HEK293 (cell line): ENCODE measurements around the gene ABHD17A.

Experiments used
- CTCF ChIA-PET: fragments of 350-600 bp; formaldehyde crosslinking; extraction: SDS; loops from one replicate; lab custom pipeline; 2021; ENCODE audit warnings: antibody characterized with exemption; lab: Yijun Ruan, JAX
- POLR2A ChIA-PET: fragments of 300-600 bp; formaldehyde crosslinking; extraction: SDS; loops from one replicate; lab custom pipeline; 2020; ENCODE audit warnings: antibody characterized with exemption, inconsistent platforms; lab: Yijun Ruan, JAX
- H3K27ac ChIP-seq: fragments of 200-500 bp; sonication (Bioruptor generic); 2 replicates; pipeline ENCODE4 v1.5.1; 2014; ENCODE audit warnings: low read depth, low read length, control low read depth, inconsistent platforms; ENCODE audit errors: extremely low read depth
- H3K36me3 ChIP-seq, 2 experiments: fragments of 200-500 bp in 1 of 2; sonication (Bioruptor generic) in 1 of 2; 1 replicate in 1 of 2; 2 replicates in 1 of 2; pipeline ENCODE4 v1.5.1; 2014 to 2017; ENCODE audit warnings: inconsistent platforms in 2 of 2, low read length in 2 of 2; ENCODE audit not compliant: control insufficient read depth in 2 of 2, insufficient read depth in 1 of 2
- H3K4me1 ChIP-seq: fragments of 200-500 bp; sonication (Bioruptor generic); 2 replicates; pipeline ENCODE4 v1.5.1; 2014; ENCODE audit warnings: mild to moderate bottlenecking, low read length, inconsistent platforms; ENCODE audit not compliant: control insufficient read depth, insufficient read depth
- H3K4me3 ChIP-seq: 2 replicates; pipeline ENCODE4 v1.5.1; 2011; ENCODE audit warnings: low read depth, mild to moderate bottlenecking, control low read depth, low read length, moderate library complexity
- H3K9me3 ChIP-seq: fragments of 200-500 bp; sonication (Bioruptor generic); 2 replicates; pipeline ENCODE4 v1.5.1; 2014; ENCODE audit warnings: low read depth, low read length, inconsistent platforms; ENCODE audit not compliant: control insufficient read depth, insufficient read depth
- GLIS1 ChIP-seq: fragments of 450-650 bp; formaldehyde crosslinking; IDR thresholded peaks from 2 replicates; pipeline ENCODE4 v1.5.1; 2016; ENCODE audit warnings: missing biosample characterization, missing genetic modification characterization
- HIC1 ChIP-seq: fragments of 450-650 bp; formaldehyde crosslinking; IDR thresholded peaks from 2 replicates; pipeline ENCODE4 v1.5.1; 2016; ENCODE audit warnings: missing biosample characterization, missing genetic modification characterization
- KLF1 ChIP-seq: fragments of 450-650 bp; formaldehyde crosslinking; IDR thresholded peaks from 2 replicates; pipeline ENCODE4 v1.5.1; 2016; ENCODE audit warnings: missing biosample characterization, missing genetic modification characterization
- KLF8 ChIP-seq: fragments of 450-650 bp; formaldehyde crosslinking; IDR thresholded peaks from 2 replicates; pipeline ENCODE4 v1.5.1; 2016; ENCODE audit warnings: missing biosample characterization, missing genetic modification characterization
- MYNN ChIP-seq: fragments of 450-650 bp; formaldehyde crosslinking; IDR thresholded peaks from 2 replicates; pipeline ENCODE4 v1.5.1; 2016; ENCODE audit warnings: missing biosample characterization, missing genetic modification characterization, borderline replicate concordance
- PRDM1 ChIP-seq: fragments of 450-650 bp; formaldehyde crosslinking; IDR thresholded peaks from 2 replicates; pipeline ENCODE4; 2016; ENCODE audit warnings: missing biosample characterization, missing genetic modification characterization
- YY1 ChIP-seq: fragments of 450-650 bp; formaldehyde crosslinking; IDR thresholded peaks from 2 replicates; pipeline ENCODE4 v1.5.1; 2018; ENCODE audit warnings: missing biosample characterization, missing genetic modification characterization
- ZBTB7A ChIP-seq: fragments of 450-650 bp; formaldehyde crosslinking; IDR thresholded peaks from 2 replicates; pipeline ENCODE4 v1.5.1; 2016; ENCODE audit warnings: low read depth, missing biosample characterization, missing genetic modification characterization
- ZNF335 ChIP-seq: fragments of 450-650 bp; formaldehyde crosslinking; conservative IDR thresholded peaks from 2 replicates; pipeline ENCODE4 v1.5.1; 2016; ENCODE audit warnings: missing biosample characterization, missing genetic modification characterization
- ZNF37A ChIP-seq: fragments of 450-650 bp; IDR thresholded peaks from 2 replicates; pipeline ENCODE4 v1.5.1; 2018; ENCODE audit warnings: missing biosample characterization, missing genetic modification characterization
- ZNF529 ChIP-seq: fragments of 450-650 bp; formaldehyde crosslinking; IDR thresholded peaks from 2 replicates; pipeline ENCODE4 v1.5.1; 2017; ENCODE audit warnings: missing genetic modification characterization, missing biosample characterization; ENCODE audit not compliant: insufficient replicate concordance
- ZNF610 ChIP-seq: fragments of 450-650 bp; formaldehyde crosslinking; IDR thresholded peaks from 2 replicates; pipeline ENCODE4 v1.5.1; 2016; ENCODE audit warnings: missing biosample characterization, missing genetic modification characterization, borderline replicate concordance
- ZNF704 ChIP-seq: fragments of 450-650 bp; formaldehyde crosslinking; IDR thresholded peaks from 2 replicates; pipeline ENCODE4 v1.5.1; 2016; ENCODE audit warnings: missing biosample characterization, missing genetic modification characterization
- TF ChIP-seq, protein P1 (sequence below): fragments of 450-650 bp; formaldehyde crosslinking; IDR thresholded peaks from 2 replicates; pipeline ENCODE4 v1.5.1; 2016; ENCODE audit warnings: missing biosample characterization, missing genetic modification characterization
- TF ChIP-seq, protein P2 (sequence below): fragments of 450-650 bp; formaldehyde crosslinking; IDR thresholded peaks from 2 replicates; pipeline ENCODE4 v1.5.1; 2017; ENCODE audit warnings: missing biosample characterization, missing genetic modification characterization
- TF ChIP-seq, protein P3 (sequence below): fragments of 450-650 bp; formaldehyde crosslinking; IDR thresholded peaks from 2 replicates; pipeline ENCODE4 v1.5.1; 2016; ENCODE audit warnings: missing biosample characterization, missing genetic modification characterization
- TF ChIP-seq, protein P4 (sequence below): fragments of 450-650 bp; formaldehyde crosslinking; IDR thresholded peaks from 2 replicates; pipeline ENCODE4 v1.5.1; 2016; ENCODE audit warnings: missing biosample characterization, missing genetic modification characterization

The ABHD17A gene

DNA sequence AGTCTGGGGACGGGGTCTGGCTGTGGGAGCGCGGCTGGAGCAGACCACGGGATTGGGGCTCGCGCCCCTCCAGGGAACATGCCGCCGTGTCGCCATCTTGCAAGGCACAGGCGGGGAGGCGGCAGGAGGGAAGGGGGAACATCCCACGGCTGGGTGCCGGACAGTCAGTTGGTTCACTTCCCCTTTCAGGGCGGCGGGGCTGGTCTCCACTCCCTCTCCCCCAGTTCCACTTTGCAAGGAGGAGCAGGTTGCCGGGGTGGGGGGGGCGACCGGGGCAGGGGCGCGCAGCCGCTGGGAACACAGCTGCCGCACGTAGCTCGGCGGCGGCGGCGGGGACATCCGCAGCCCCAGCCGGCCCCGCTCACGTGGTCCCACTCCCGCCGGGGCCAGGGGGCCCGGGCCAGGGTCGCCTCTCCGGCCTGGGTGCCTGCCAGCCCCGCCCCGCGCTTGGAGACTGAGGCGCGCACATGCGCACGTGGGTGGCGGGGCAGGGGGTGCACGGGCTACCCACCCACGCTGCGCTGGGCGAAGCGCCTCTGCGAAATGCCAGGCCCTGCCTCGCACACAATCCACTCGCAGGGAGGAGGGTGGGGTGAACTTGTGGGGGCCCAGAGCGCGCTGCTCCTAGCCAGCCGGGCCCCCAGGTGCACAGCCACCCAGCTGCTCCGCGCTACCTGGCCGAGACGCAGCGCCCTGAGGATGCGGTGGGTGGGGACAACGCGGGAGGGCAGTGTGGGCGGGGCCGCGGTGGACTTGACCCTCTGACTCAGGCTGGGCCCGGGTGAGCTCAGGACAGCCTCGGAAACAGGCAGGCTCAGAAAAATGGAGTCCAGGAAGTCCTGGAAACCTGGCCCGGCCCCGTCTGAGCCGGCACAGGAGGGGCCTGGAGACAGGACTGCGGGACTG is 28.3 kb downstream of the ABHD17A start (continued):
- TF ChIP-seq, protein P1, sequence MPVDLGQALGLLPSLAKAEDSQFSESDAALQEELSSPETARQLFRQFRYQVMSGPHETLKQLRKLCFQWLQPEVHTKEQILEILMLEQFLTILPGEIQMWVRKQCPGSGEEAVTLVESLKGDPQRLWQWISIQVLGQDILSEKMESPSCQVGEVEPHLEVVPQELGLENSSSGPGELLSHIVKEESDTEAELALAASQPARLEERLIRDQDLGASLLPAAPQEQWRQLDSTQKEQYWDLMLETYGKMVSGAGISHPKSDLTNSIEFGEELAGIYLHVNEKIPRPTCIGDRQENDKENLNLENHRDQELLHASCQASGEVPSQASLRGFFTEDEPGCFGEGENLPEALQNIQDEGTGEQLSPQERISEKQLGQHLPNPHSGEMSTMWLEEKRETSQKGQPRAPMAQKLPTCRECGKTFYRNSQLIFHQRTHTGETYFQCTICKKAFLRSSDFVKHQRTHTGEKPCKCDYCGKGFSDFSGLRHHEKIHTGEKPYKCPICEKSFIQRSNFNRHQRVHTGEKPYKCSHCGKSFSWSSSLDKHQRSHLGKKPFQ (tag by site-specific recombination), result no peak
- TF ChIP-seq ZNF529 (tag by site-specific recombination) (no peak), GLIS1 (0 out of 2 replicates have a peak, but pooled peaks have one; percentile 15), ZNF610 (tag by site-specific recombination) (no peak), ZBTB7A (0 out of 2 replicates have a peak, but pooled peaks have one; percentile 23), KLF1 (peak; percentile 50), ZNF335 (tag by site-specific recombination) (no peak), MYNN (tag by site-specific recombination) (no peak), HIC1 (tag by site-specific recombination) (peak; percentile 31; the same call in 1 of the 2 replicates)
- TF ChIP-seq, protein P2, sequence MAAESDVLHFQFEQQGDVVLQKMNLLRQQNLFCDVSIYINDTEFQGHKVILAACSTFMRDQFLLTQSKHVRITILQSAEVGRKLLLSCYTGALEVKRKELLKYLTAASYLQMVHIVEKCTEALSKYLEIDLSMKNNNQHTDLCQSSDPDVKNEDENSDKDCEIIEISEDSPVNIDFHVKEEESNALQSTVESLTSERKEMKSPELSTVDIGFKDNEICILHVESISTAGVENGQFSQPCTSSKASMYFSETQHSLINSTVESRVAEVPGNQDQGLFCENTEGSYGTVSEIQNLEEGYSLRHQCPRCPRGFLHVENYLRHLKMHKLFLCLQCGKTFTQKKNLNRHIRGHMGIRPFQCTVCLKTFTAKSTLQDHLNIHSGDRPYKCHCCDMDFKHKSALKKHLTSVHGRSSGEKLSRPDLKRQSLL, result no peak
- TF ChIP-seq, all 188 proteins: peak for 9

- CTCF ChIA-PET, result interaction anchor here (0.6 to 1.3 kb wide), 3 partner anchors 18 to 96 kb away, joined by 3 to 5 read pairs (median 4); no protein-coding TSS in a partner anchor
- no peak overlapping the region for H3K27ac ChIP-seq
Measured at GRCh38 chr19:1856345-1856697, 29.0 kb downstream of the ABHD17A start.

More at GRCh38 chr19:1856345-1856697, 29.0 kb downstream of the ABHD17A start:
- H3K9me3 ChIP-seq, result no peaks in the 10 kb centered on the region
- peaks cover 19% of the 10 kb centered on the region for H3K4me1 ChIP-seq
- TF ChIP-seq ZNF704 (tag by site-specific recombination) (no peak), YY1 (no peak), PRDM1 (tag by site-specific recombination) (no peak), KLF8 (tag by site-specific recombination) (peak; percentile 40; the same call in 1 of the 2 replicates), ZNF37A (tag by site-specific recombination) (no peak)
- TF ChIP-seq, protein P3, sequence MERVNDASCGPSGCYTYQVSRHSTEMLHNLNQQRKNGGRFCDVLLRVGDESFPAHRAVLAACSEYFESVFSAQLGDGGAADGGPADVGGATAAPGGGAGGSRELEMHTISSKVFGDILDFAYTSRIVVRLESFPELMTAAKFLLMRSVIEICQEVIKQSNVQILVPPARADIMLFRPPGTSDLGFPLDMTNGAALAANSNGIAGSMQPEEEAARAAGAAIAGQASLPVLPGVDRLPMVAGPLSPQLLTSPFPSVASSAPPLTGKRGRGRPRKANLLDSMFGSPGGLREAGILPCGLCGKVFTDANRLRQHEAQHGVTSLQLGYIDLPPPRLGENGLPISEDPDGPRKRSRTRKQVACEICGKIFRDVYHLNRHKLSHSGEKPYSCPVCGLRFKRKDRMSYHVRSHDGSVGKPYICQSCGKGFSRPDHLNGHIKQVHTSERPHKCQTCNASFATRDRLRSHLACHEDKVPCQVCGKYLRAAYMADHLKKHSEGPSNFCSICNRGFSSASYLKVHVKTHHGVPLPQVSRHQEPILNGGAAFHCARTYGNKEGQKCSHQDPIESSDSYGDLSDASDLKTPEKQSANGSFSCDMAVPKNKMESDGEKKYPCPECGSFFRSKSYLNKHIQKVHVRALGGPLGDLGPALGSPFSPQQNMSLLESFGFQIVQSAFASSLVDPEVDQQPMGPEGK (tag by site-specific recombination), result peak; percentile 56
- TF ChIP-seq, protein P4, sequence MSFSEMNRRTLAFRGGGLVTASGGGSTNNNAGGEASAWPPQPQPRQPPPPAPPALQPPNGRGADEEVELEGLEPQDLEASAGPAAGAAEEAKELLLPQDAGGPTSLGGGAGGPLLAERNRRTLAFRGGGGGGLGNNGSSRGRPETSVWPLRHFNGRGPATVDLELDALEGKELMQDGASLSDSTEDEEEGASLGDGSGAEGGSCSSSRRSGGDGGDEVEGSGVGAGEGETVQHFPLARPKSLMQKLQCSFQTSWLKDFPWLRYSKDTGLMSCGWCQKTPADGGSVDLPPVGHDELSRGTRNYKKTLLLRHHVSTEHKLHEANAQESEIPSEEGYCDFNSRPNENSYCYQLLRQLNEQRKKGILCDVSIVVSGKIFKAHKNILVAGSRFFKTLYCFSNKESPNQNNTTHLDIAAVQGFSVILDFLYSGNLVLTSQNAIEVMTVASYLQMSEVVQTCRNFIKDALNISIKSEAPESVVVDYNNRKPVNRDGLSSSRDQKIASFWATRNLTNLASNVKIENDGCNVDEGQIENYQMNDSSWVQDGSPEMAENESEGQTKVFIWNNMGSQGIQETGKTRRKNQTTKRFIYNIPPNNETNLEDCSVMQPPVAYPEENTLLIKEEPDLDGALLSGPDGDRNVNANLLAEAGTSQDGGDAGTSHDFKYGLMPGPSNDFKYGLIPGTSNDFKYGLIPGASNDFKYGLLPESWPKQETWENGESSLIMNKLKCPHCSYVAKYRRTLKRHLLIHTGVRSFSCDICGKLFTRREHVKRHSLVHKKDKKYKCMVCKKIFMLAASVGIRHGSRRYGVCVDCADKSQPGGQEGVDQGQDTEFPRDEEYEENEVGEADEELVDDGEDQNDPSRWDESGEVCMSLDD (tag by site-specific recombination), result 0 out of 2 replicates have a peak, but pooled peaks have one; percentile 21
- TF ChIP-seq, all 188 proteins: peak for 3
- no peaks in the 10 kb centered on the region for H3K36me3 ChIP-seq
- no peak overlapping the region for H3K4me3 ChIP-seq
- POLR2A ChIA-PET, result no interaction called here
